Measurements from ENCODE around the gene PIK3R6. TPM values are rescaled to one million over a fixed set of nuclear protein-coding genes. Genes with fewer than 3 reads are reported as not detected.

PIK3R6 gene
- total and polyA plus RNA-seq, 2 experiments from 2014 or later = 0.11 to 0.24 TPM

- Histone ChIP-seq H3K36me3 (ENCODE audit: insufficient read depth) (no peaks in the 10 kb centered on the region), H3F3A (replicated peaks; ENCODE audit: low read depth) (no peaks in the 10 kb centered on the region), H4K20me1 (replicated peaks; ENCODE audit: insufficient read depth) (no peaks in the 10 kb centered on the region), H3K4me3 (no peak overlapping the region), H3K27ac (ENCODE audit: low read depth) (no peak overlapping the region), H3K4me1 (ENCODE audit: insufficient read depth) (peaks cover 16% of the 10 kb centered on the region), H3K4me2 (no peak overlapping the region), H2AFZ (no peak overlapping the region), H3K79me2 (replicated peaks; ENCODE audit: insufficient read depth) (no peaks in the 10 kb centered on the region), H3K27me3 (ENCODE audit: insufficient read depth) (no peaks in the 10 kb centered on the region), H3K9me2 (ENCODE audit: insufficient read depth) (no peaks in the 10 kb centered on the region)
- H3K4me1 Mint-ChIP-seq = peaks cover 14% of the 10 kb centered on the region
- TF ChIP-seq EZH2 (IDR thresholded peaks at IDR 0.05; ENCODE audit: low read depth, unreplicated experiment) (no peak), ETS1 (IDR thresholded peaks at IDR 0.05) (0 out of 2 replicates have a peak, but pooled peaks have one; percentile 37)
- no peaks in the 10 kb centered on the region for H3K36me3 Mint-ChIP-seq (ENCODE audit: low read depth)
- no peak for ATAC-seq
- H3K9me3 Mint-ChIP-seq = no peaks in the 10 kb centered on the region
- peaks cover 7% of the 10 kb centered on the region for H3K27me3 Mint-ChIP-seq (ENCODE audit: insufficient read depth, low read depth, poor library complexity)
- H3K4me3 Mint-ChIP-seq = no peak overlapping the region
- peak overlapping the region; percentile 70; the same call in 1 of the 2 replicates for H3K27ac Mint-ChIP-seq
- DNase-seq (ENCODE audit: low spot score) = peak; percentile 46
Observed at GRCh38 chr17:8857919-8858318, 9.6 kb downstream of the PIK3R6 start.

GRCh38 chr17:8856869-8857575 is 10.5 kb downstream of the PIK3R6 start:
- Mint-ChIP-seq H3K9me3 (no peaks in the 10 kb centered on the region), H3K36me3 (ENCODE audit: low read depth) (no peaks in the 10 kb centered on the region), H3K27me3 (ENCODE audit: insufficient read depth, low read depth, poor library complexity) (peaks cover 7% of the 10 kb centered on the region), H3K4me1 (peaks cover 14% of the 10 kb centered on the region), H3K27ac (no peak overlapping the region), H3K4me3 (no peak overlapping the region)
- H3K4me3 ChIP-seq = no peak overlapping the region
- no peaks in the 10 kb centered on the region for H3K9me2 ChIP-seq (ENCODE audit: insufficient read depth)
- no peak for DNase-seq (ENCODE audit: low spot score)
- no peak overlapping the region for H3K4me2 ChIP-seq
- no peaks in the 10 kb centered on the region for H3K27me3 ChIP-seq (ENCODE audit: insufficient read depth)
- no peaks in the 10 kb centered on the region for H4K20me1 ChIP-seq (replicated peaks; ENCODE audit: insufficient read depth)
- H2AFZ ChIP-seq = peak overlapping the region; percentile 38; the same call in 1 of the 2 replicates
- H3K79me2 ChIP-seq (replicated peaks; ENCODE audit: insufficient read depth) = no peaks in the 10 kb centered on the region
- H3K27ac ChIP-seq (ENCODE audit: low read depth) = 0 out of 2 replicates have a peak overlapping the region, but pooled peaks have one; percentile 41
- no peaks in the 10 kb centered on the region for H3F3A ChIP-seq (replicated peaks; ENCODE audit: low read depth)
- peaks cover 16% of the 10 kb centered on the region for H3K4me1 ChIP-seq (ENCODE audit: insufficient read depth)
- no peaks in the 10 kb centered on the region for H3K36me3 ChIP-seq (ENCODE audit: insufficient read depth)
- no peak for ATAC-seq
- TF ChIP-seq ZNF114 (CRISPR knock-in tag; IDR thresholded peaks at IDR 0.05) (no peak), NANOG (IDR thresholded peaks at IDR 0.05; ENCODE audit: borderline replicate concordance) (no peak), CTCF (conservative IDR thresholded peaks at IDR 0.05; ENCODE audit: low read depth in 2 of 2) (no peak), REST (IDR thresholded peaks at IDR 0.05; ENCODE audit: unreplicated experiment) (no peak), EZH2phosphoT487 (IDR thresholded peaks at IDR 0.05; ENCODE audit: unreplicated experiment) (no peak), ETS1 (IDR thresholded peaks at IDR 0.05) (no peak), EZH2 (IDR thresholded peaks at IDR 0.05; ENCODE audit: low read depth, unreplicated experiment) (no peak), ZNF331 (CRISPR knock-in tag; IDR thresholded peaks at IDR 0.05; ENCODE audit: low read depth) (no peak), POLR2AphosphoS5 (IDR thresholded peaks at IDR 0.05; ENCODE audit: low read depth) (no peak)
